GM23248 (cell line): Measurements from ENCODE around the gene CNGB1.

Source experiments
- EZH2 ChIP-seq: fragments of 200-600 bp; sonication (generic); IDR thresholded peaks from 2 replicates; pipeline ENCODE4 v1.6.1; 2018; ENCODE audit warnings: antibody characterized with exemption, mild to moderate bottlenecking; ENCODE audit not compliant: insufficient read depth, poor library complexity, severe bottlenecking
- EZH2phosphoT487 ChIP-seq: fragments of 200-600 bp; sonication (generic); IDR thresholded peaks from 2 replicates; pipeline ENCODE4 v1.6.1; 2018; ENCODE audit warnings: antibody characterized with exemption, moderate library complexity, mild to moderate bottlenecking, low read depth; ENCODE audit not compliant: insufficient read depth

GRCh38 chr16:57971848-57972247, 920 bp upstream of the CNGB1 start:
- TF ChIP-seq EZH2phosphoT487 (no peak), EZH2 (no peak)
